GM13976 (cell line): ENCODE measurements around the gene TPRG1L.

Source experiments
- DNase-seq: peaks from one replicate; pipeline ENCODE4 v3.0.0; 2012; ENCODE audit warnings: low spot score
- CTCF ChIP-seq: IDR thresholded peaks from 2 replicates; pipeline ENCODE4 v1.5.1; 2012; ENCODE audit warnings: borderline replicate concordance, mild to moderate bottlenecking; ENCODE audit not compliant: insufficient read depth; ENCODE audit errors: extremely low read depth, missing control alignments, control extremely low read depth
- in situ Hi-C: fragments of 300-500 bp; cut with MboI; formaldehyde crosslinking; loops from one replicate; pipeline ENCODE4 v1.12.0; 2022; ENCODE audit warnings: low sequenced_read_pairs, mixed read lengths, inconsistent platforms; ENCODE audit not compliant: unreplicated experiment

TPRG1L gene

GRCh38 chr1:3632716-3633343, 8.0 kb downstream of the TPRG1L start:
- TF ChIP-seq CTCF, result no peak
- no peak for DNase-seq
- in situ Hi-C loops, result no loop called here

- DNase-seq, result no peak
- TF ChIP-seq CTCF, result no peak
- in situ Hi-C loops, result no loop called here
Observed at GRCh38 chr1:3633344-3634058, 8.7 kb downstream of the TPRG1L start.

GRCh38 chr1:3634059-3634800, 9.4 kb downstream of the TPRG1L start:
- in situ Hi-C loops, result no loop called here
- no peak for DNase-seq
- no peak for TF ChIP-seq CTCF

GRCh38 chr1:3636080-3636479, 11.3 kb downstream of the TPRG1L start:
- no peak for DNase-seq
- TF ChIP-seq CTCF, result no peak
- in situ Hi-C loops, result no loop called here

- DNase-seq, result no peak
- TF ChIP-seq CTCF, result no peak
- in situ Hi-C loops, result no loop called here
Observed at GRCh38 chr1:3636531-3636930, 11.7 kb downstream of the TPRG1L start.

- DNase-seq, result no peak
- in situ Hi-C loops, result no loop called here
- TF ChIP-seq CTCF, result no peak
Observed at GRCh38 chr1:3638027-3638426, 13.2 kb downstream of the TPRG1L start.
